K562 (cell line): ENCODE measurements around the gene RANBP3.

ENCODE experiments used
- EP300 ChIP-seq: IDR thresholded peaks from 2 replicates; pipeline ENCODE4 v1.6.1; 2012; ENCODE audit warnings: low read length, improper control_type of control experiment
- NFE2 ChIP-seq: IDR thresholded peaks from 2 replicates; pipeline ENCODE4 v1.6.1; 2014; ENCODE audit warnings: antibody characterized with exemption, low read depth
- NRF1 ChIP-seq, 2 experiments: fragments of 450-650 bp; IDR thresholded peaks in 1 of 2; conservative IDR thresholded peaks in 1 of 2; 2 replicates each; pipeline ENCODE4 v1.6.1; 2014; ENCODE audit warnings: mild to moderate bottlenecking in 2 of 2
- RFX5 ChIP-seq: IDR thresholded peaks from 2 replicates; pipeline ENCODE4 v1.6.1; 2011; ENCODE audit warnings: low read depth, mild to moderate bottlenecking, improper control_type of control experiment, low read length
- SETDB1 ChIP-seq: IDR thresholded peaks from one replicate; pipeline ENCODE4 v1.6.1; 2012; ENCODE audit warnings: low read length, control low read depth, inconsistent platforms

- TF ChIP-seq RFX5 (no peak), NRF1 (conservative IDR thresholded peaks at IDR 0.05 in 1 of 2, IDR thresholded peaks at IDR 0.05 in 1 of 2) (no peak), NFE2 (no peak), SETDB1 (no peak), EP300 (no peak)
Measured at GRCh38 chr19:5991244-5991838, 13.4 kb upstream of the RANBP3 start.
